ENCODE measurements around the gene VPS13D.

GRCh38 chr1:12409681-12410080, 179.9 kb downstream of the VPS13D start:
- no peak for TF ChIP-seq EZH2 (IDR thresholded peaks at IDR 0.05; ENCODE audit: borderline replicate concordance, control insufficient read depth, low read depth, low read length)
- no peak for TF ChIP-seq MAX (IDR thresholded peaks at IDR 0.05; ENCODE audit: low read depth, low read length)
- no peak for TF ChIP-seq POLR2A (IDR thresholded peaks at IDR 0.05; ENCODE audit: low read depth, low read length)
- no peak for TF ChIP-seq GABPA (IDR thresholded peaks at IDR 0.05; ENCODE audit: low read depth)
- no peak for TF ChIP-seq BCL3 (IDR thresholded peaks at IDR 0.05; ENCODE audit: borderline replicate concordance, insufficient read depth, low read depth, low read length, poor library complexity, severe bottlenecking)
- no peak for TF ChIP-seq SMARCA5 (IDR thresholded peaks at IDR 0.05)
- no peak for TF ChIP-seq CEBPB (IDR thresholded peaks at IDR 0.05; ENCODE audit: borderline replicate concordance in 1 of 2, low read depth in 2 of 2, low read length in 2 of 2)
- no peak for TF ChIP-seq CTCF (IDR thresholded peaks at IDR 0.05 in 2 of 3, conservative IDR thresholded peaks at IDR 0.05 in 1 of 3; ENCODE audit: control insufficient read depth in 2 of 3, extremely low read depth in 1 of 3, insufficient read depth in 1 of 3, low read depth in 3 of 3, low read length in 3 of 3)
- no peak for TF ChIP-seq CREB1 (IDR thresholded peaks at IDR 0.05; ENCODE audit: low read depth)
- TF ChIP-seq ESRRA (IDR thresholded peaks at IDR 0.05; ENCODE audit: low read length), result no peak
- no peak for TF ChIP-seq RFX5 (IDR thresholded peaks at IDR 0.05; ENCODE audit: low read depth, low read length)
- TF ChIP-seq EP300 (IDR thresholded peaks at IDR 0.05; ENCODE audit: borderline replicate concordance in 1 of 2, control insufficient read depth in 1 of 2, low read depth in 2 of 2, low read length in 2 of 2), result no peak
- no peak for TF ChIP-seq NFYB (IDR thresholded peaks at IDR 0.05; ENCODE audit: insufficient read depth, low read depth, low read length)
